C4-2B (cell line): ENCODE results near the gene MORF4L1.

Source experiments
- H3K27ac ChIP-seq: fragments of 450-650 bp; 2 replicates; pipeline ENCODE4 v1.5.1; 2017
- ZFX ChIP-seq: fragments of 450-650 bp; IDR thresholded peaks from 2 replicates; pipeline ENCODE4 v1.6.1; 2017
- TF ChIP-seq, protein P1 (sequence below): fragments of 450-650 bp; conservative IDR thresholded peaks from 2 replicates; pipeline ENCODE4 v1.5.1; 2017; ENCODE audit warnings: mild to moderate bottlenecking

Gene MORF4L1

GRCh38 chr15:78917888-78918287 is 45.2 kb downstream of the MORF4L1 start:
- no peak overlapping the region for H3K27ac ChIP-seq
- TF ChIP-seq ZFX: no peak
- TF ChIP-seq, protein P1, sequence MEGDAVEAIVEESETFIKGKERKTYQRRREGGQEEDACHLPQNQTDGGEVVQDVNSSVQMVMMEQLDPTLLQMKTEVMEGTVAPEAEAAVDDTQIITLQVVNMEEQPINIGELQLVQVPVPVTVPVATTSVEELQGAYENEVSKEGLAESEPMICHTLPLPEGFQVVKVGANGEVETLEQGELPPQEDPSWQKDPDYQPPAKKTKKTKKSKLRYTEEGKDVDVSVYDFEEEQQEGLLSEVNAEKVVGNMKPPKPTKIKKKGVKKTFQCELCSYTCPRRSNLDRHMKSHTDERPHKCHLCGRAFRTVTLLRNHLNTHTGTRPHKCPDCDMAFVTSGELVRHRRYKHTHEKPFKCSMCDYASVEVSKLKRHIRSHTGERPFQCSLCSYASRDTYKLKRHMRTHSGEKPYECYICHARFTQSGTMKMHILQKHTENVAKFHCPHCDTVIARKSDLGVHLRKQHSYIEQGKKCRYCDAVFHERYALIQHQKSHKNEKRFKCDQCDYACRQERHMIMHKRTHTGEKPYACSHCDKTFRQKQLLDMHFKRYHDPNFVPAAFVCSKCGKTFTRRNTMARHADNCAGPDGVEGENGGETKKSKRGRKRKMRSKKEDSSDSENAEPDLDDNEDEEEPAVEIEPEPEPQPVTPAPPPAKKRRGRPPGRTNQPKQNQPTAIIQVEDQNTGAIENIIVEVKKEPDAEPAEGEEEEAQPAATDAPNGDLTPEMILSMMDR: no peak

DNA sequence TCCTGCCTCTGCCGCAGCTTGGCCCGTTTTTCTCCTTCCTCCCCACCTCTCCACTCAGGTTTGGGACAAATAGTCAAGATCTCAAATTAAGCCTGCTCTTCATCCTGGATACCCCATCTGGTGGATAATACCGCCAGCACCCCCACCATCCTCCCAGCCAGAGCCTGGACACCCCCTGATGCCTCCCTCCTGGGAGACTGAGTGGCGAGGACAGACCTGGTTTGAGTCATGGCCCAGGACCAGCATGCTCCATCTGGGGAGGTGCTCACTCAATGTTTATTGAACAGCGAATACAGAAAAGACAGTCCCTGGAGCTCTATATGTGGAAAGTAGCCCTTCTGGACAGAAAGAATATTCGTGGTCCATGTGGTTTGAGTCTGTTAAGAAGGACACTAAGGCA is 48.8 kb downstream of the MORF4L1 start:
- TF ChIP-seq, protein P1: no peak
- TF ChIP-seq ZFX: no peak
- no peak overlapping the region for H3K27ac ChIP-seq

GRCh38 chr15:78921940-78922339 is 49.2 kb downstream of the MORF4L1 start:
- TF ChIP-seq, protein P1: no peak
- no peak for TF ChIP-seq ZFX
- H3K27ac ChIP-seq: no peak overlapping the region

GRCh38 chr15:78922527-78922926 is 49.8 kb downstream of the MORF4L1 start:
- no peak overlapping the region for H3K27ac ChIP-seq
- no peak for TF ChIP-seq ZFX
- TF ChIP-seq, protein P1: no peak

- no peak overlapping the region for H3K27ac ChIP-seq
- TF ChIP-seq, protein P1: no peak
- TF ChIP-seq ZFX: no peak
These were observed 50.3 kb downstream of the MORF4L1 start for GRCh38 chr15:78923015-78923414.

GRCh38 chr15:78923480-78924360 is 51.0 kb downstream of the MORF4L1 start:
- no peak for TF ChIP-seq ZFX
- TF ChIP-seq, protein P1: no peak
- no peak overlapping the region for H3K27ac ChIP-seq

DNA sequence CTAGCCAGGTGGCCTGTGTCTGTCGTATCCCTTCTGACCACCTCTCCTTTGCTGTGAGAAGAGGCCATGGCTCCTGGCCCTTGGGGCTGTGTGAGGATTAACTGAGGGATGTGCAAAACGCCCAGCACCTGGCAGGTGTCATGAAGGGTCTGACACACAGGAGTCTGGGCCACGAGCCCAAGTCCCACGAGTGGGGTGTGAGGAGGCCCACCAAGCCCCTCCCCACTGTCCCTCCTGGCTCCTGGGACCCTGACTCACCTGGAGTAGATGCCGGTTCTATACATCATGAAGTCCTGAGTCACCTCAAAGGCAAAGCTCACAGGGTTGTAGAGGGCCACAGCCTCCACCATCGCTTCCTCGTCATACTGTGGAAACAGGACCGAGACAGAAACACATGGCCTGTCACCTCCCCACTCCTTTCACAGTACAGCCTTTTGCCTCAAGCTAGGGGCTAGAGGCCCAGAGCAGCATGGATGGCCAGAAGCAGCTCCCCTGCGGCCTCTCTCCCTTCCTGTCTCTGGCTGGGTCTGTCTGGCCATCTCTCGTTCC is 52.5 kb downstream of the MORF4L1 start:
- H3K27ac ChIP-seq: no peak overlapping the region
- TF ChIP-seq ZFX: no peak
- TF ChIP-seq, protein P1: no peak
